Endothelial cell of umbilical vein (primary cell): ENCODE data around the gene PPIP5K1. TPM values are rescaled to one million over a fixed set of nuclear protein-coding genes. Genes with fewer than 3 reads are reported as not detected.
"Not testable (repeated sequence)": the region's sequence is repeated elsewhere in the genome, so short reads cannot be mapped to it uniquely, and the experiment has no call there.

Experiments
- BruUV-seq: library from RNA; stranded (reverse); fragments of 400-500 nt; replicated peaks from 2 replicates; lab custom pipeline; 2021; lab: Mats Ljungman, UMichigan
- CTCF ChIA-PET: fragments of 300-600, 350-600 bp; sonication (Branson Sonifier 250); formaldehyde crosslinking; loops from one replicate; lab custom pipeline; 2021; ENCODE audit warnings: antibody characterized with exemption, inconsistent platforms; lab: Charles Lee
- POLR2A ChIA-PET: fragments of 300-600, 350-600 bp; sonication (Branson Sonifier 250); formaldehyde crosslinking; loops from one replicate; lab custom pipeline; 2021; ENCODE audit warnings: antibody characterized with exemption, inconsistent platforms; lab: Charles Lee
- DNase-seq: peaks from one replicate; pipeline ENCODE4 v3.0.0-alpha.2; 2011; ENCODE audit warnings: low read depth, low spot score
- FAIRE-seq: peaks from 2 replicates; lab custom pipeline; 2011; peaks lifted over from hg19 to GRCh38; lab: Jason Lieb, UNC
- H2AFZ ChIP-seq: 2 replicates; pipeline ENCODE4 v1.6.0; 2012; ENCODE audit warnings: low read depth, low read length, control low read depth, inconsistent platforms
- H3K27ac ChIP-seq: 2 replicates; pipeline ENCODE4 v1.5.1; 2011; ENCODE audit warnings: low read depth, mild to moderate bottlenecking, control low read depth, low read length, moderate library complexity; ENCODE audit not compliant: insufficient read depth
- H3K27me3 ChIP-seq, 2 experiments: 2 replicates each; pipeline versions ENCODE4 v1.6.0 to v1.6.1; 2011; ENCODE audit warnings: low read length in 2 of 2, mixed read lengths in 1 of 2; ENCODE audit not compliant: control insufficient read depth in 2 of 2, insufficient read depth in 2 of 2
- H3K36me3 ChIP-seq, 2 experiments: 2 replicates in 1 of 2; 3 replicates in 1 of 2; pipeline ENCODE4 v1.5.1; 2011; ENCODE audit warnings: low read length in 2 of 2, mild to moderate bottlenecking in 1 of 2, moderate library complexity in 1 of 2; ENCODE audit not compliant: control insufficient read depth in 2 of 2, insufficient read depth in 2 of 2; ENCODE audit errors: extremely low read depth in 1 of 2
- H3K4me1 ChIP-seq: 3 replicates; pipeline ENCODE4 v1.5.1; 2011; ENCODE audit warnings: mild to moderate bottlenecking, low read length; ENCODE audit not compliant: control insufficient read depth, insufficient read depth; ENCODE audit errors: extremely low read depth
- H3K4me2 ChIP-seq: 2 replicates; pipeline ENCODE4 v1.6.1; 2011; ENCODE audit warnings: low read length, control low read depth, mixed read lengths; ENCODE audit not compliant: insufficient read depth
- H3K4me3 ChIP-seq, 3 experiments: fragments of 200-600 bp in 1 of 3; sonication (generic), shearing (Covaris generic) in 1 of 3; replicated peaks in 1 of 3; 2 replicates each; pipeline ENCODE4 v1.5.1; 2011 to 2016; ENCODE audit warnings: control low read depth in 3 of 3, low read length in 3 of 3, mild to moderate bottlenecking in 2 of 3, inconsistent platforms in 1 of 3, low read depth in 1 of 3, moderate library complexity in 1 of 3; ENCODE audit not compliant: insufficient read depth in 1 of 3
- H3K79me2 ChIP-seq: 2 replicates; pipeline ENCODE4 v1.6.0; 2012; ENCODE audit warnings: low read length, inconsistent platforms; ENCODE audit not compliant: control insufficient read depth, insufficient read depth
- H3K9ac ChIP-seq: replicated peaks from 2 replicates; pipeline ENCODE3; 2011; ENCODE audit warnings: low read length, control low read depth; ENCODE audit not compliant: insufficient read depth; ENCODE audit errors: extremely low read depth
- H3K9me1 ChIP-seq: replicated peaks from 3 replicates; pipeline ENCODE4 v1.6.0; 2011; ENCODE audit warnings: mild to moderate bottlenecking, low read length; ENCODE audit not compliant: control insufficient read depth, insufficient read depth; ENCODE audit errors: extremely low read depth
- H3K9me3 ChIP-seq: replicated peaks from 2 replicates; pipeline ENCODE4 v1.5.1; 2012; ENCODE audit warnings: low read length, inconsistent platforms; ENCODE audit not compliant: control insufficient read depth, insufficient read depth
- H4K20me1 ChIP-seq: replicated peaks from 2 replicates; pipeline ENCODE3; 2011; ENCODE audit warnings: mild to moderate bottlenecking, low read length; ENCODE audit not compliant: control insufficient read depth, insufficient read depth; ENCODE audit errors: extremely low read depth
- dilution Hi-C: fragments of 300-500 bp; cut with MboI; formaldehyde crosslinking; loops from one replicate; pipeline ENCODE4 v1.15.0; 2019; ENCODE audit warnings: low sequenced_read_pairs; ENCODE audit not compliant: extremely low pct_ligation_motif_present
- intact Hi-C: fragments of 100-400 bp; cut with micrococcal nuclease; formaldehyde crosslinking; loops from one replicate; pipeline ENCODE4 v1.10.0; 2022
- polyA plus RNA-seq, 4 experiments: library from polyadenylated mRNA; depleted of rRNA in 3 of 4; stranded (reverse) in 3 of 4; unstranded in 1 of 4; fragments of >200 nt; gene quantifications; 2 replicates each; pipeline versions ENCODE4 v1.2.1 to v1.2.3, GENCODE V29; 2011 to 2012; ENCODE audit warnings: missing spikeins in 1 of 4
- total RNA-seq: library from RNA; stranded (reverse); gene quantifications from 2 replicates; pipeline ENCODE4 v1.2.3, GENCODE V29; 2021

The PPIP5K1 gene
- total and polyA plus RNA-seq, 2 donors (not counting 3 experiments of a cell fraction or from before 2014, with no cell fraction given), result 22.2 to 35.3 TPM

- dilution Hi-C loops, H3K4me1 ChIP-seq, BruUV-seq, CTCF ChIA-PET, H3K79me2 ChIP-seq, DNase-seq, FAIRE-seq, H3K9me1 ChIP-seq, H3K27ac ChIP-seq, intact Hi-C loops, H3K27me3 ChIP-seq, H2AFZ ChIP-seq, H3K36me3 ChIP-seq, H3K4me2 ChIP-seq, H3K9me3 ChIP-seq, POLR2A ChIA-PET, H3K9ac ChIP-seq, H3K4me3 ChIP-seq, H4K20me1 ChIP-seq: not testable (repeated sequence)
Measured at GRCh38 chr15:43599131-43599530, 9.1 kb upstream of the PPIP5K1 start.

GRCh38 chr15:43593328-43594190 lies 3.6 kb upstream of the PPIP5K1 start, which contains the start of gene CKMT1B:
Gene CKMT1B (plus strand): TSS chr15:43594027. CDS start chr15:43594219, 192 bp downstream.
- peak; percentile 38 for FAIRE-seq
- H3K4me2 ChIP-seq, CTCF ChIA-PET, H2AFZ ChIP-seq, H3K9me3 ChIP-seq, DNase-seq, H3K27ac ChIP-seq, H4K20me1 ChIP-seq, H3K27me3 ChIP-seq, H3K9me1 ChIP-seq, H3K4me3 ChIP-seq, H3K79me2 ChIP-seq, BruUV-seq, H3K36me3 ChIP-seq, POLR2A ChIA-PET, H3K9ac ChIP-seq, dilution Hi-C loops, H3K4me1 ChIP-seq, intact Hi-C loops: not testable (repeated sequence)

- BruUV-seq, H3K36me3 ChIP-seq, H3K4me1 ChIP-seq, DNase-seq, H2AFZ ChIP-seq, H3K79me2 ChIP-seq, POLR2A ChIA-PET, H4K20me1 ChIP-seq, H3K4me2 ChIP-seq, FAIRE-seq, H3K9ac ChIP-seq, H3K9me1 ChIP-seq, H3K27me3 ChIP-seq, H3K9me3 ChIP-seq, CTCF ChIA-PET, H3K27ac ChIP-seq, H3K4me3 ChIP-seq, dilution Hi-C loops, intact Hi-C loops: not testable (repeated sequence)
Measured at GRCh38 chr15:43592841-43593240, 2.8 kb upstream of the PPIP5K1 start.

- intact Hi-C loops, CTCF ChIA-PET: not testable (repeated sequence)
- FAIRE-seq, result peak; percentile 85
Measured at GRCh38 chr15:43574607-43575006, 15.4 kb downstream of the PPIP5K1 start.

More at GRCh38 chr15:43574607-43575006, 15.4 kb downstream of the PPIP5K1 start:
- BruUV-seq, H4K20me1 ChIP-seq, DNase-seq, dilution Hi-C loops, H3K4me1 ChIP-seq, H3K36me3 ChIP-seq, POLR2A ChIA-PET, H3K9me3 ChIP-seq, H2AFZ ChIP-seq, H3K4me2 ChIP-seq, H3K27me3 ChIP-seq, H3K79me2 ChIP-seq, H3K27ac ChIP-seq, H3K4me3 ChIP-seq, H3K9ac ChIP-seq, H3K9me1 ChIP-seq: not testable (repeated sequence)
